GM19239 (cell line): ENCODE results near the gene STPG2.
"Not testable (repeated sequence)": the region's sequence is repeated elsewhere in the genome, so short reads cannot be mapped to it uniquely, and the experiment has no call there.

Source experiments
- DNase-seq: peaks from one replicate; pipeline ENCODE4 v3.0.0; 2011; ENCODE audit warnings: low spot score; ENCODE audit not compliant: insufficient read length
- FAIRE-seq: peaks from 2 replicates; lab custom pipeline; 2011; peaks lifted over from hg19 to GRCh38; lab: Jason Lieb, UNC

The STPG2 gene

GRCh38 chr4:97662133-97662532 is 481.1 kb downstream of the STPG2 start:
- DNase-seq = no peak
- no peak for FAIRE-seq

- no peak for FAIRE-seq
- DNase-seq = no peak
Observed at GRCh38 chr4:97656044-97656720, 487.1 kb downstream of the STPG2 start.

- DNase-seq (no peak), FAIRE-seq (no peak)
Observed at GRCh38 chr4:97653701-97654100, 489.6 kb downstream of the STPG2 start.

- DNase-seq = no peak
Observed at GRCh38 chr4:97646997-97647396, 496.3 kb downstream of the STPG2 start.

GRCh38 chr4:97645071-97645821 is 498.0 kb downstream of the STPG2 start:
- FAIRE-seq (no peak), DNase-seq (no peak)

More at GRCh38 chr4:97646997-97647396, 496.3 kb downstream of the STPG2 start:
- FAIRE-seq = no peak

- DNase-seq (no peak), FAIRE-seq (no peak)
Observed at GRCh38 chr4:97643179-97643578, 500.1 kb downstream of the STPG2 start.

GRCh38 chr4:97639961-97640360 is 503.3 kb downstream of the STPG2 start:
- FAIRE-seq = no peak

GRCh38 chr4:97633831-97634230 is 509.4 kb downstream of the STPG2 start:
- not testable (repeated sequence) for FAIRE-seq, DNase-seq

More at GRCh38 chr4:97639961-97640360, 503.3 kb downstream of the STPG2 start:
- no peak for DNase-seq

GRCh38 chr4:97627750-97628149 is 515.5 kb downstream of the STPG2 start:
- FAIRE-seq (no peak), DNase-seq (no peak)

- FAIRE-seq = no peak
- no peak for DNase-seq
Observed at GRCh38 chr4:97624204-97624603, 519.1 kb downstream of the STPG2 start.

GRCh38 chr4:97605932-97606331 is 537.3 kb downstream of the STPG2 start:
- no peak for FAIRE-seq
- no peak for DNase-seq

- DNase-seq = no peak
- no peak for FAIRE-seq
Observed at GRCh38 chr4:97593248-97593647, 550.0 kb downstream of the STPG2 start.

- DNase-seq (no peak), FAIRE-seq (no peak)
Observed at GRCh38 chr4:97590266-97590665, 553.0 kb downstream of the STPG2 start.

GRCh38 chr4:97589481-97590196 is 553.6 kb downstream of the STPG2 start:
- DNase-seq = no peak
- FAIRE-seq = no peak

- DNase-seq (no peak), FAIRE-seq (no peak)
Observed at GRCh38 chr4:97587912-97588311, 555.4 kb downstream of the STPG2 start.

GRCh38 chr4:97585274-97585673 is 558.0 kb downstream of the STPG2 start:
- DNase-seq = no peak
- FAIRE-seq = no peak

GRCh38 chr4:97582890-97583289 is 560.4 kb downstream of the STPG2 start:
- DNase-seq (no peak), FAIRE-seq (no peak)

GRCh38 chr4:97577004-97577403 is 566.3 kb downstream of the STPG2 start:
- DNase-seq (no peak), FAIRE-seq (no peak)

GRCh38 chr4:97560009-97560408 is 583.3 kb downstream of the STPG2 start:
- no peak for DNase-seq
- FAIRE-seq = no peak

GRCh38 chr4:97558204-97558778 is 585.0 kb downstream of the STPG2 start:
- no peak for DNase-seq
- no peak for FAIRE-seq

- not testable (repeated sequence) for FAIRE-seq, DNase-seq
Observed at GRCh38 chr4:97550637-97551036, 592.6 kb downstream of the STPG2 start.
